ENCODE results near the gene SPRING1.
"Not testable (repeated sequence)": the region's sequence is repeated elsewhere in the genome, so short reads cannot be mapped to it uniquely, and the experiment has no call there.

- TF ChIP-seq POLR2AphosphoS5, CTCF (IDR thresholded peaks at IDR 0.05): not testable (repeated sequence)
Observed at GRCh38 chr12:116754097-116754496, 16.2 kb upstream of the SPRING1 start.

All from esophagus muscularis mucosa (tissue), 3 donors.